ENCODE results near the gene TCP10L.

- TF ChIP-seq EZH2 (IDR thresholded peaks at IDR 0.05; ENCODE audit: insufficient read depth, poor library complexity, severe bottlenecking) (no peak), EZH2phosphoT487 (IDR thresholded peaks at IDR 0.05; ENCODE audit: insufficient read depth, low read depth) (no peak)
Measured at GRCh38 chr21:32525282-32525681, 60.0 kb downstream of the TCP10L start.

Measured in GM23248 (cell line).